Neural crest cell (in vitro differentiated cells): Measurements from ENCODE around the gene SMAD7. TPM values are rescaled to one million over a fixed set of nuclear protein-coding genes. Genes with fewer than 3 reads are reported as not detected.

Experiments used
- DNase-seq: peaks from one replicate; pipeline ENCODE4 v3.0.0; 2021; ENCODE audit warnings: low read depth, mixed read lengths, low spot score
- H3K27ac Mint-ChIP-seq: one replicate; pipeline ENCODE4 v1.8.0; 2021; ENCODE audit warnings: mild to moderate bottlenecking, mixed read lengths; ENCODE audit not compliant: unreplicated experiment
- H3K27me3 Mint-ChIP-seq: 2 replicates; pipeline ENCODE4 v1.8.0; 2021; ENCODE audit warnings: low read depth, mild to moderate bottlenecking, mixed read lengths
- H3K36me3 Mint-ChIP-seq: 2 replicates; pipeline ENCODE4 v1.8.0; 2021; ENCODE audit warnings: low read depth, mild to moderate bottlenecking, mixed read lengths
- H3K4me1 Mint-ChIP-seq: 2 replicates; pipeline ENCODE4 v1.8.0; 2021; ENCODE audit warnings: mixed read lengths
- H3K4me3 Mint-ChIP-seq: one replicate; pipeline ENCODE4 v1.8.0; 2021; ENCODE audit warnings: mild to moderate bottlenecking, mixed read lengths
- H3K9me3 Mint-ChIP-seq: 2 replicates; pipeline ENCODE4 v1.8.0; 2021; ENCODE audit warnings: mixed read lengths
- total RNA-seq: library from RNA; stranded (reverse); gene quantifications from 2 replicates; pipeline ENCODE4 v1.2.1, GENCODE V29; 2021
- TF ChIP-seq, protein P1 (sequence below): fragments of 200-600 bp; sonication (generic); conservative IDR thresholded peaks from 2 replicates; pipeline ENCODE4 v1.5.0; 2021; ENCODE audit warnings: antibody characterized with exemption, mild to moderate bottlenecking

The SMAD7 gene
- total RNA-seq, 1 donor from 2014 or later = 2.0 TPM

DNA sequence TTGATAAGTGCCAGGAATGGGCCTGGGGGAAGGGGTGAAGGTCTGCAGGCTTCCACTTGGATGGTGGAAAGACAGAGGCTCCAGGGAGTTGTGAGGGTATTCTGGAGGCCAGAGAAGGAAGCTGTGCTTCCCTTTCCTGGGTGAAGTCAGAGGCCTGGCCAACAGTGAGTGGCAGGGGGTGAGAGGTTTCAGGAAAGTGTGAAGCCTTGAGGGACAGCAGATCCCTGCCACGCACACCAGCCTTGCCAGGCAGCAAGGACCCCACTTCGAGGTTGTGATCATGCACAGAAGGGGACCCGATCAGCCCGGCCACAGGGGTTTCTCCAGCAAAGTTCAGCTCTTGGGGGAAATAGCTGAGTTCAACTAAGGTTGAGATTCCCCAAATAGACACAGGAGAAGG, 66.5 kb downstream of the SMAD7 start:
- peaks cover 15% of the 10 kb centered on the region for H3K4me1 Mint-ChIP-seq
- H3K36me3 Mint-ChIP-seq = no peaks in the 10 kb centered on the region
- TF ChIP-seq, protein P1, sequence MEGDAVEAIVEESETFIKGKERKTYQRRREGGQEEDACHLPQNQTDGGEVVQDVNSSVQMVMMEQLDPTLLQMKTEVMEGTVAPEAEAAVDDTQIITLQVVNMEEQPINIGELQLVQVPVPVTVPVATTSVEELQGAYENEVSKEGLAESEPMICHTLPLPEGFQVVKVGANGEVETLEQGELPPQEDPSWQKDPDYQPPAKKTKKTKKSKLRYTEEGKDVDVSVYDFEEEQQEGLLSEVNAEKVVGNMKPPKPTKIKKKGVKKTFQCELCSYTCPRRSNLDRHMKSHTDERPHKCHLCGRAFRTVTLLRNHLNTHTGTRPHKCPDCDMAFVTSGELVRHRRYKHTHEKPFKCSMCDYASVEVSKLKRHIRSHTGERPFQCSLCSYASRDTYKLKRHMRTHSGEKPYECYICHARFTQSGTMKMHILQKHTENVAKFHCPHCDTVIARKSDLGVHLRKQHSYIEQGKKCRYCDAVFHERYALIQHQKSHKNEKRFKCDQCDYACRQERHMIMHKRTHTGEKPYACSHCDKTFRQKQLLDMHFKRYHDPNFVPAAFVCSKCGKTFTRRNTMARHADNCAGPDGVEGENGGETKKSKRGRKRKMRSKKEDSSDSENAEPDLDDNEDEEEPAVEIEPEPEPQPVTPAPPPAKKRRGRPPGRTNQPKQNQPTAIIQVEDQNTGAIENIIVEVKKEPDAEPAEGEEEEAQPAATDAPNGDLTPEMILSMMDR = no peak
- H3K27me3 Mint-ChIP-seq = no peaks in the 10 kb centered on the region
- H3K4me3 Mint-ChIP-seq = no peak overlapping the region
- no peaks in the 10 kb centered on the region for H3K9me3 Mint-ChIP-seq
- DNase-seq = no peak
- peak overlapping the region; percentile 53 for H3K27ac Mint-ChIP-seq

DNA sequence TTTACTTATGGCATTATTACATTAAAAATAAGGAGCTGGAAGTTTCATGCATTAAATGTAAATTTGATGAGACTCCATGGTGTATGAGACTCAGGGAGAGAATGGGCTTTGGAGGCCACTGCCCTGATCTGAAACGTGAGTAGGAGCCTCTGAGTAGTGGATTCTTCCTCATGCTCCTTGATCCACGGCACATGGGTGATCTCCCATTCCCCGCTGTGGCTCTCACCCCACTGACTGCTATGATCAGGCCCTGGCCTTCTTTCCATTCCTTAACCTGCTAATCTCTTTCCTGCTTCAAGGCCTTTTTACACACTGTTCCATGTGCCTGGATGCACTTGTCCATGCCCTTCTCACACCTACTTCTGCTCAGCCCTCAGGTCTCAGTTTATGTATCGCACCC, 68.4 kb downstream of the SMAD7 start:
- TF ChIP-seq, protein P1 = no peak
- Mint-ChIP-seq H3K27ac (no peak overlapping the region), H3K36me3 (no peaks in the 10 kb centered on the region), H3K27me3 (no peaks in the 10 kb centered on the region), H3K4me1 (peaks cover 11% of the 10 kb centered on the region), H3K4me3 (no peak overlapping the region), H3K9me3 (no peaks in the 10 kb centered on the region)
- DNase-seq = no peak

DNA sequence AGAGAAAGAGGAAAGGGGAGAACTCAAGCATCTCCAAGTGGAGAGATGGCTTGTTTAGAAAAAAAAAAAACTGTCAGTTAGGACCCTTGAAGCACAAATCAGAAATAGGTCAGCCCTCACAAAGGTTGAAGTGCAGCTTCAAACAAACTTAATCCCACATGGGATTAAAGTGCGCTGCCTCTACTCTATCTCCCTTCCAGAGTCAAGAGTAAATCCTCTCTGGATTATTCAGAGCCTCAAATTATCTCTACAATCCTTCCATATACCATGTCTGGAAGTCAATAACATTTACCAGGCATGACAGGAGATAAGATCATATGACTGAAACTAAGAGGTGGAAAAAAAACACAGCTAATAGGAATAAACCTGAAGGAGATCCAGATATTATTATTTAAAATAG, 69.8 kb downstream of the SMAD7 start:
- Mint-ChIP-seq H3K27ac (no peak overlapping the region), H3K9me3 (no peaks in the 10 kb centered on the region), H3K4me1 (peaks cover 11% of the 10 kb centered on the region), H3K27me3 (no peaks in the 10 kb centered on the region), H3K36me3 (no peaks in the 10 kb centered on the region), H3K4me3 (no peak overlapping the region)
- TF ChIP-seq, protein P1 = no peak
- no peak for DNase-seq

DNA sequence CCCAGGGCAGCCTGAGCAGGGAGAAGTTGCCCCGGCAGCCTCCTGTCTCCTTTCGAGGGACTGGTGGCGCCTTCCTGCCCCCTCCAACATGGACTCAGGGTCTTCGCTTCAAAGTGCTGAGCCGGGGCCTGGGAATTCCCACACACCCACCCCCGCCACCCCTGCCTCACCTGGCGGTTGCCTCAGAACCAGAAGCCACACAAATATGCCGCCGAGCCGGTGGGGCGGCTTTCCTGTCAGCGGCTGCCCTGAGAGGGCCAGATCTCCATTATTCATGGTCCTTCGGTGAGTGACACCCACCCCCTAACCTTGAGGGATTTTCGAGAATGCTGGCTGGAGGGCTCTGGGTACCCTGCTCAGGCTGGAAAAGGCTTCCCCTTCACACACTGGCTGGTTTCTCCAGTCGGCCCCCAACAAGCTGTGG, 71.7 kb downstream of the SMAD7 start:
- peaks cover 6% of the 10 kb centered on the region for H3K4me1 Mint-ChIP-seq
- TF ChIP-seq, protein P1 = no peak
- H3K27ac Mint-ChIP-seq = no peak overlapping the region
- no peak for DNase-seq
- H3K4me3 Mint-ChIP-seq = no peak overlapping the region
- no peaks in the 10 kb centered on the region for H3K36me3 Mint-ChIP-seq
- H3K27me3 Mint-ChIP-seq = no peaks in the 10 kb centered on the region
- no peaks in the 10 kb centered on the region for H3K9me3 Mint-ChIP-seq

DNA sequence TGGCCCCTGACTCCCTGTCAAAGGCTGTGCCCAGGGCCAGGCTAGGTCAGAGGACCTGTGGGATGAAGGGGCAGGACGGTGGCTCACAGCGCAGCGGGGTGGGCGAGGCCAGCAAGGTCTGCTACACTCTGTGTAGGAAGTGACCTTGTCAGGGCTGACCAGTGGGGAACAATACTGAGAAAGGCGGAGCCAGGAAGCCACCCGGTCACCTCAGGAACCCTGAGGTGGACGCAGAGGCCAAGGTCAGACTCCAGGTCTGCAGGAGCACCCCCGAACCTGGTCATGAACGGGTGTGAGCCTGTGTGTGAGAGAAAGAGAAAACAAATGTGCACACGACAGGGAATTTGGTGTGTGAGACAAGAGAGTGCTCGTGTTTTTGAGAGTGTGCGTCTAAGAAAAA, 72.3 kb downstream of the SMAD7 start:
- Mint-ChIP-seq H3K9me3 (no peaks in the 10 kb centered on the region), H3K27ac (peak overlapping the region; percentile 64), H3K4me1 (peaks cover 6% of the 10 kb centered on the region), H3K4me3 (no peak overlapping the region), H3K27me3 (no peaks in the 10 kb centered on the region), H3K36me3 (no peaks in the 10 kb centered on the region)
- DNase-seq = no peak
- TF ChIP-seq, protein P1 = no peak

DNA sequence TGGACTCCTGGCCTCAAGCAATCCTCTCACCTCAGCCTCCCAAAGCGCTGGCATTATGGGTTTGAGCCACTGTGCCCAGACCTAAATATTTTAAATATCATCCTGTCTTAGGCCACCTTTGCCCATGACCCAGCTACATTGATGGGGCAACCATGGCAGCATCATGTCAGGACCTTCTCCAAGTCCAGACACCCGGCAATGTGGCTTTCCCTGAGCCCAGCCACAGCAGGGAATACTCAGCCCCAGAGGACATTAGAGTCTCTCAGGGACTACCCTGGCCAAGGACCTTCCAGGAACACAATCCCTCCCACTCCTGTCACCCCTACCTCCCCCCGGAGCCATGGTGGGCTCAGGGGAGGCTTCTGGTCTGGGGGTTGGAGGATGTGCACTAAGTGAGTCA, 72.8 kb downstream of the SMAD7 start:
- DNase-seq = no peak
- Mint-ChIP-seq H3K4me1 (peaks cover 9% of the 10 kb centered on the region), H3K27me3 (no peaks in the 10 kb centered on the region), H3K9me3 (no peaks in the 10 kb centered on the region), H3K4me3 (no peak overlapping the region), H3K27ac (no peak overlapping the region), H3K36me3 (no peaks in the 10 kb centered on the region)
- TF ChIP-seq, protein P1 = no peak
